T follicular helper cell (primary cell): ENCODE data around the gene C1QTNF1.

ENCODE experiments used
- DNase-seq: peaks from one replicate; pipeline ENCODE4 v3.0.0-alpha.2; 2020; ENCODE audit warnings: low read depth

The C1QTNF1 gene

GRCh38 chr17:79093270-79093669, 69.3 kb downstream of the C1QTNF1 start:
- DNase-seq, result no peak

GRCh38 chr17:79094261-79094660, 70.3 kb downstream of the C1QTNF1 start:
- DNase-seq, result no peak

GRCh38 chr17:79095345-79096055, 71.5 kb downstream of the C1QTNF1 start:
- DNase-seq, result no peak

GRCh38 chr17:79096477-79096876, 72.5 kb downstream of the C1QTNF1 start:
- no peak for DNase-seq

GRCh38 chr17:79097226-79098055, 73.5 kb downstream of the C1QTNF1 start:
- no peak for DNase-seq

GRCh38 chr17:79098282-79098867, 74.4 kb downstream of the C1QTNF1 start:
- no peak for DNase-seq
